Measurements from ENCODE around the gene ADAMTSL3. TPM values are rescaled to one million over a fixed set of nuclear protein-coding genes. Genes with fewer than 3 reads are reported as not detected.
A peak's percentile ranks its signal among the peaks of the same experiment; 100 is the strongest.

Gene ADAMTSL3
- total and polyA plus RNA-seq, 3 donors from 2014 or later, result 8.6 to 16.4 (median 9.4) TPM

- intact Hi-C loops (cut with DNase I; ENCODE audit: low total_unique reads), result no loop called here
- H3K9me3 ChIP-seq, result no peaks in the 10 kb centered on the region
These were observed 56.5 kb downstream of the ADAMTSL3 start for GRCh38 chr15:83710452-83710851.

GRCh38 chr15:83711236-83711635 lies 57.3 kb downstream of the ADAMTSL3 start:
- no peaks in the 10 kb centered on the region for H3K9me3 ChIP-seq
- no peak for TF ChIP-seq CTCF (IDR thresholded peaks at IDR 0.05)
- TF ChIP-seq POLR2A (IDR thresholded peaks at IDR 0.05), result no peak
- no peak for DNase-seq
- WGBS, 2 donors, result 83 to 84% methylated on average over 5 of the region's 5 CpGs
- H3K4me1 ChIP-seq, result no peaks in the 10 kb centered on the region
- no peak overlapping the region for H3K27ac ChIP-seq
- H3K36me3 ChIP-seq (ENCODE audit: low read depth, missing control alignments), result no peaks in the 10 kb centered on the region
- intact Hi-C loops (cut with DNase I; ENCODE audit: low total_unique reads), result no loop called here
- no peak overlapping the region for H3K4me3 ChIP-seq
- H3K27me3 ChIP-seq, result no peaks in the 10 kb centered on the region

More at GRCh38 chr15:83710452-83710851, 56.5 kb downstream of the ADAMTSL3 start:
- TF ChIP-seq CTCF (IDR thresholded peaks at IDR 0.05) (no peak), POLR2A (IDR thresholded peaks at IDR 0.05) (no peak)
- no peaks in the 10 kb centered on the region for H3K27me3 ChIP-seq
- no peak overlapping the region for H3K27ac ChIP-seq
- no peak overlapping the region for H3K4me3 ChIP-seq
- no peaks in the 10 kb centered on the region for H3K4me1 ChIP-seq
- H3K36me3 ChIP-seq (ENCODE audit: low read depth, missing control alignments), result no peaks in the 10 kb centered on the region
- no peak for DNase-seq

- no peaks in the 10 kb centered on the region for H3K27me3 ChIP-seq
- TF ChIP-seq CTCF (IDR thresholded peaks at IDR 0.05), result no peak
- no peak for TF ChIP-seq POLR2A (IDR thresholded peaks at IDR 0.05)
- no peaks in the 10 kb centered on the region for H3K9me3 ChIP-seq
- intact Hi-C loops (cut with DNase I; ENCODE audit: low total_unique reads), result no loop called here
- no peaks in the 10 kb centered on the region for H3K36me3 ChIP-seq (ENCODE audit: low read depth, missing control alignments)
- H3K27ac ChIP-seq, result no peak overlapping the region
- 74 to 97% methylated on average over 3 of the region's 3 CpGs for WGBS, 2 donors
- H3K4me3 ChIP-seq, result no peak overlapping the region
- H3K4me1 ChIP-seq, result no peaks in the 10 kb centered on the region
- no peak for DNase-seq
These were observed 59.3 kb downstream of the ADAMTSL3 start for GRCh38 chr15:83713242-83713641.

GRCh38 chr15:83714939-83715628 lies 61.2 kb downstream of the ADAMTSL3 start:
- Histone ChIP-seq H3K27me3 (no peaks in the 10 kb centered on the region), H3K36me3 (ENCODE audit: low read depth, missing control alignments) (no peaks in the 10 kb centered on the region), H3K9me3 (no peaks in the 10 kb centered on the region), H3K27ac (no peak overlapping the region), H3K4me1 (no peaks in the 10 kb centered on the region), H3K4me3 (no peak overlapping the region)
- intact Hi-C loops (cut with DNase I; ENCODE audit: low total_unique reads), result no loop called here
- TF ChIP-seq CTCF (IDR thresholded peaks at IDR 0.05) (no peak), POLR2A (IDR thresholded peaks at IDR 0.05) (no peak)
- no peak for DNase-seq

GRCh38 chr15:83716605-83717004 lies 62.7 kb downstream of the ADAMTSL3 start:
- intact Hi-C loops (cut with DNase I; ENCODE audit: low total_unique reads), result no loop called here

More at GRCh38 chr15:83716605-83717004, 62.7 kb downstream of the ADAMTSL3 start:
- WGBS, 2 donors, result 61 to 66% methylated on average over 3 of the region's 3 CpGs
- H3K27ac ChIP-seq, result no peak overlapping the region
- TF ChIP-seq POLR2A (IDR thresholded peaks at IDR 0.05), result no peak
- TF ChIP-seq CTCF (IDR thresholded peaks at IDR 0.05), result no peak
- no peaks in the 10 kb centered on the region for H3K9me3 ChIP-seq
- no peaks in the 10 kb centered on the region for H3K36me3 ChIP-seq (ENCODE audit: low read depth, missing control alignments)
- no peak overlapping the region for H3K4me3 ChIP-seq
- H3K27me3 ChIP-seq, result no peaks in the 10 kb centered on the region
- no peaks in the 10 kb centered on the region for H3K4me1 ChIP-seq
- peak; percentile 49 for DNase-seq
